Neural progenitor cell (in vitro differentiated cells): Measurements from ENCODE around the gene NPIPA7.
"Not testable (repeated sequence)": the region's sequence is repeated elsewhere in the genome, so short reads cannot be mapped to it uniquely, and the experiment has no call there.

ENCODE experiments used
- CTCF ChIP-seq: fragments of 200-600 bp; sonication (generic); IDR thresholded peaks from 2 replicates; pipeline ENCODE4 v1.5.1; 2017; ENCODE audit warnings: antibody characterized with exemption, mild to moderate bottlenecking
- EZH2phosphoT487 ChIP-seq: fragments of 200-600 bp; sonication (generic); IDR thresholded peaks from 2 replicates; pipeline ENCODE4 v1.6.1; 2017; ENCODE audit warnings: antibody characterized with exemption

GRCh38 chr16:16369081-16369856 is 9.7 kb upstream of the NPIPA7 start:
- TF ChIP-seq CTCF, EZH2phosphoT487: not testable (repeated sequence)
